GM10266 (cell line): ENCODE results near the gene TTC17.
A peak's percentile ranks its signal among the peaks of the same experiment; 100 is the strongest.
"Not testable (repeated sequence)": the region's sequence is repeated elsewhere in the genome, so short reads cannot be mapped to it uniquely, and the experiment has no call there.

Experiments
- DNase-seq: peaks from one replicate; pipeline ENCODE4 v3.0.0; 2012; ENCODE audit errors: extremely low spot score
- CTCF ChIP-seq: IDR thresholded peaks from 2 replicates; pipeline ENCODE4 v1.5.1; 2012; ENCODE audit warnings: mild to moderate bottlenecking, low read depth; ENCODE audit not compliant: control insufficient read depth, insufficient read depth; ENCODE audit errors: missing control alignments

Gene TTC17

GRCh38 chr11:43410394-43410793 lies 51.7 kb downstream of the TTC17 start:
- no peak for TF ChIP-seq CTCF
- no peak for DNase-seq

GRCh38 chr11:43418197-43418596 lies 59.5 kb downstream of the TTC17 start:
- no peak for DNase-seq
- TF ChIP-seq CTCF: no peak

DNA sequence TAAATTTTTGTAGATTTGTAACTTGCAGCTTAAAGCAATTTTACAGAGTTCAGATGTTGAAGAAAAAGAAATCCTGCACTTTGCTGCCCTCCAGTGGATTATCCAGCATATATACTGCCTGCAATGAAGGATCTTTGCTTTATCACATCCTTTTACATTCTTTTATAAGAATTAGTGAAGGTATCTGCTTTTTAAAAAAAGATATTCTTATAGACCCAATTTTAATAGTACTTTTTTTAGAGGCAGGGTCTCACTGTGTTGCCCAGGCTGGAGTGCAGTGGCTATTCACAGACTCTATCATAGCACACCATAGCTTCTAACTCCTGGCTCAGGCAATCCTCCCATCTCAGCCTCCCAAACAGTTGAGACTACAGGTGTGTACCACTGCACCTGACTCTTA lies 60.7 kb downstream of the TTC17 start:
- peak; percentile 44 for TF ChIP-seq CTCF
- DNase-seq: peak; percentile 19

- no peak for DNase-seq
- no peak for TF ChIP-seq CTCF
Observed at GRCh38 chr11:43427971-43428370, 69.3 kb downstream of the TTC17 start.

DNA sequence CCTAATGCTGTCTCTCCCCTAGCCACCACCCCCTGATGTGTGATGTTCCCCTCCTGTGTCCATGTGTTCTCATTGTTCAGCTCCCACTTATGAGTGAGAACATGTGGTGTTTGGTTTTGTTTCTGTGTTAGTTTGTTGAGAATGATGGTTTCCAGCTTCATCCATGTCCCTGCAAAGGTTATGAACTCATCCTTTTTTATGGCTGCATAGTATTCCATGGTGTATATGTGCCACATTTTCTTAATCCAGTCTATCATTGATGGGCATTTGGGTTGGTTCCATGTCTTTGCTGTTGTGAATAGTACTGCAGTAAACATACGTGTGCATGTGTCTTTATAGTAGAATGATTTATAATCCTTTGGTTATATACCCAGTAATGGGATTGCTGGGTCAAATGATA lies 72.2 kb downstream of the TTC17 start:
- DNase-seq: not testable (repeated sequence)

GRCh38 chr11:43434893-43435292 lies 76.2 kb downstream of the TTC17 start:
- DNase-seq: no peak
- TF ChIP-seq CTCF: no peak

DNA sequence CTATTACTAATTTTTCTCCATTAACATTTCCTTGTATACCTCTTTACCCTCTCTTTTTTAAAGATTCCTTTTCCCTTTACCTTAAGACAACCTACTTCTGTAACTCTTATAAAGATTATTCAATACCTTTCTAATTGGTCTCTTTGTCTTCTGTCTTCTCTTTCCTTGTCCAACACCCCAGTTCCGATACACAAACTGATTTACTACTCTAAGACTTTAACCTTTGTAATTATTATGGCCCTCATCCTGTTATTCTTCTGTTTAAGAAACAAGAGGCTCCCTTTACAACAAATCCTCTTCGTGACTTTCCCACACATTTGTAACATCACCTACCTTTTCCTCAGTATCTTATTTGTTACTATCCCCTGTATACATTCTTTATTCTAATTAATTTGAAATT lies 81.8 kb downstream of the TTC17 start:
- DNase-seq: no peak
- TF ChIP-seq CTCF: no peak

DNA sequence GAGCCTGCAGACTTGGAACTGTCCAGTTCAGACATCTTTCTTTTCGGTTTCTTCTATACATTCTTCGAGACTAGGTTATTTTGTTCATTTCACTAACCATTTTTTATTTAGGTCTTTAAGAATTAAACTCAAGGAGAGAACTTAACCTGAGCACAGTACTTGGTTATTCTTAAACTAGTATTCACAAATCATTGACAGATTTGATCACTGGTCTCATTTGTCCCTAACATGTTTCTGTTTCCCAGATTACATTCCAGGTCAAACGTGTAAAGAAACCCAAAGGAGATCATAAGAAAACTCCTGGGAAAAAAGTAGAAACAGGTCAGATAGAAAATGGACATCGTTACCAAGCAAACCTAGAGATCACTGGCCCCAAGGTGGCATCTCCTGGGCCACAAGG lies 85.1 kb downstream of the TTC17 start:
- DNase-seq: no peak
- no peak for TF ChIP-seq CTCF
